HG02840 (cell line): Measurements from ENCODE around the gene FOXL3.

Source experiments
- ATAC-seq: cut with Tn5 transposase; IDR thresholded peaks from one replicate; pipeline ENCODE4 v1.9.1; 2021; ENCODE audit warnings: mild to moderate bottlenecking, moderate library complexity, moderate number of reproducible peaks; ENCODE audit not compliant: unreplicated experiment, low FRiP score

Gene FOXL3

DNA sequence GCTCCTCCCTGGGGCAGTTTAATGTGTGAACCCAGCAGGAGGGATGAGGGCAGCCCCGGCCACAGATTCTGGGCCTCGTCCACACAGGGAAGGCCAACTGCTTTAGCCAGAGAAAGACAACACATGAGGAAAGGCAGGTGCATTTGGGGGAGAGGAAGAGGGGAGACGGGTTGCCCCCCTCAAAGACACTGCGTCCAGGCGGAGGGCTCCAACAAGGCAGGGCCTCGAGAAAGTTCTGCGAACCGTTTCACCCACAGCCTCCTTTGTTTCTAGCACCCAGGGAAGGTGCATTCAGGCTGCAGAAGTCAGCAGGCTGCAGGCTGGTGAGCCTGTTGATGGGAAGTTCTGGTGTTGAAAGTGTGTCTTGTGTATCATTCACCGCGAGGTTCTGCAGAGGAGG lies 10.1 kb downstream of the FOXL3 start:
- no peak for ATAC-seq

DNA sequence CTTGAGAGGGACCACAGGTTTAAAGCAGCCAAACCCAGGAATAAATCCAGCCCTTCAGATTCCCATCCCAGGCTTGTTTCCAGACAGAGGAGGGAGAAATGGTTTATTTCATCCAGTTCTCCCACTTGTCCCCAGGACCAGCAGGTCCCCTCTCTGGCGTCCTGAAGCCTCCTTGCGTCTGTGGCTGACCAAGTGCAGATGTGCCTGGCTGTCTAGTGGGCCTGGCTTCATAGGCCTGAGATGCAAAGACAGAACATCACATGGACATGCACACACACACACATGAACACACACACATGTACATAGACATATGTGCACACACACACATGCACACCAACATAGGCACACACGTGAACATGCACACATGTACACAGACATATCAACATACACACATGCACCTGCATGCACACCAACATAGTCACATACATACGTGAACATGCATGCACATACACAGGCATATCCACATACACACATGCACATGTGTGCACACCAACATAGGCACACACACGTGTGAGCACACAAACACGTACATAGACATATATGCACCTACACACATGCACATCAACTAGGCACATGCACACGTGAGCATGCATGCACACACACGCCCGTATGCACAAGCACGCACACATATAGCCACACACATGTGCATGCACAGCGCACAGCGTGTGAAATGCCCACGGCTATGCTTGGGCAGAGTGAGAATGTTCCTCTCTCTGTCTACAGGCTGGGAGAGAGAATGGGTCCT lies 10.7 kb downstream of the FOXL3 start:
- no peak for ATAC-seq

DNA sequence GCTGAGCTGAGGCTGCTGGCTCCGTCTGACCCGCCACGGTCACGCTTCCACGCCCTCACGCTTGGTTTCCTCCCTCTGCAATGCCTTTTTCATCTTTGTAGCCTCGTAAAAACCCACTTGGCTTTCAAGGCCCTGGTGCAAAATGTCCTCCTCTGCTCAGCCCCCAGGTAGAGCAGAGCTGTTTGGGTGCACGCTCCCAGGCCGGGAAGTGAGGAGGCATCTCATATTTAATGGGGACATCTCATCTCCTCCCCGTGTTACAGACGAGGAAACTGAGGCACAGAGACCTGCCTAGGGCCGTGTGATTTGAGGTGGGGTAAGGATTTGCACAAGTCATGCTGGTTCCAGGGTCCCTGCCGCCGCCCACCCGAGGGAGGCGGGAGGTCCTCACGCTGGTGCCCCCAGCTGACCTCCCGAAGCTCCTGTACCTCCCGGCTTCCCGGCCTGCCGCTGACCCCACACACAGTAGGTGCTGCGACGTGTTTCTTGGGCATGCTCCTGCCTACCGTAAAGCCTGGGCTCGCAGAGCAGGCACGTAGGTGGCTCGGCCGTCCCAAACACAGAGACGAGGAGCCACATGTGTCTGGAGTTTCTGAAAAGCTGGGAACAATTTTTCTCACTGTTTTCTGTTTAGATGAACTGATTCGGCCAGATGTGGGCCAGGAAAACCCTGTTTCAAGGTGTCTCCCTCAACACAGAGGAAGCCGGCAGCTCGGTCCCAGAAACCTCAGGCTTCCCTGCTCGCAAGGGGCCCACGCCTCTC lies 11.5 kb downstream of the FOXL3 start:
- no peak for ATAC-seq

DNA sequence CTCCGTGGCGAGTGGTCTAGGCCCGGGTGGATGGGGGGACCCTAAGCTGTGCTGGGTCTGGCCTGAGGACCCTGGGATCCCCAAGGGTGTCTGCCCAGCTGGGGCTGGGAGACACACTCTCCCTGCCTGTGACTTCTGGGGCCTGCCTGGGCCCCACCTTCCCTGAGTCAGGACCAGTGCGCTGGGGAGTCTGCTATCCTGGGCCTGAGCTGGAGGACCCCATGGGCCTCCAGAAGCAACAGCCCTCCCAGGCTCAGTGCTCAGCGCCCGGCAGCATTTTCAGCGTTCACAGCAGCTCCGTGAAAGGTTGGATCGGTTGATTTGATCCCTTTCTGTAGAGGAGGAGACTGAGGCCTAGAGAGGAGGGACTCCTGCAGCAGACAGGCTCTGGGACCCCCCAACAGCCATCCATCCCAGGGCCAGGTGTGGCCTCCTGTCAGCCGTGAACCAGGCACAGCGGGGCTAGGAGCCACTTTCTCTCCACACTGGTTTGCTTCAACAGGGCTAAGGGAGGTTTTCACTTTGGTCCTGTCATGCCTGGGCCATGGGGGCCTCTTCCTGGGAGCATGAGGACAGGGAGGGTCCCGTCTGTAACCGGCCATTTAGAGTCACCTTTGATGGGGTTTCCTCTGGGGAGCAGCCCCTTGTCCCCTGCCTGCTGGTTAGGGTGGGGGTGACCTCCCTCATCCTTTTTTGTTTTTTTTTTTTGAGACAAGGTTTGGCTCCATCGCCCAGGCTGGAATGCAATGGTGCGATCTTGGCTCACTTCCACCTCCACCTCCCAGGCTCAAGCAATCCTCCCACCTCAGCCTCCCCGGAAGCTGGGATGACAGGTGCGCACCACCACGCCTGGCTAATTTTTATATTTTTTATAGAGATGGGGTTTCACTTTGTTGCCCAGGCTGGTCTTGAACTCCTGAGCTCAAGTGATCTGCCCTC lies 12.4 kb downstream of the FOXL3 start:
- ATAC-seq: no peak

DNA sequence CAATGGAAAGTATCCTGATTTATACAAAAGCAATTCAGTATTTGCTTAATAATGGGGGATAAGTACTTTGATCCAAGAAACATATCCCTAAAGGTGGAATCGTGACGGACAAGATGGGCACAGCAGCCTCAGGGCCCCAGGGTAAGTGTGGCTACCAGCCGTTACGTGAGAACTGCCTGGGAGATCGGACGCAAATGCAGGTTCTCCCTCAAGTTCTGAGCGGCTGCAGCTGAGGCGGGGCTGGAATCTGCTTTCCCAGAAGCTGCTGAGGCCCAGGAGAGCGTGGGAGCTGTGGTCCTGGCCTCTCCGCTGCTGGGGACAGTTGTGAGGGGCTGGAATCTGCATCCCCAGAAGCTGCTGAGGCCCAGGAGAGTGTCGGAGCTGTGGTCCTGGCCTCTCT lies 13.5 kb downstream of the FOXL3 start:
- no peak for ATAC-seq

DNA sequence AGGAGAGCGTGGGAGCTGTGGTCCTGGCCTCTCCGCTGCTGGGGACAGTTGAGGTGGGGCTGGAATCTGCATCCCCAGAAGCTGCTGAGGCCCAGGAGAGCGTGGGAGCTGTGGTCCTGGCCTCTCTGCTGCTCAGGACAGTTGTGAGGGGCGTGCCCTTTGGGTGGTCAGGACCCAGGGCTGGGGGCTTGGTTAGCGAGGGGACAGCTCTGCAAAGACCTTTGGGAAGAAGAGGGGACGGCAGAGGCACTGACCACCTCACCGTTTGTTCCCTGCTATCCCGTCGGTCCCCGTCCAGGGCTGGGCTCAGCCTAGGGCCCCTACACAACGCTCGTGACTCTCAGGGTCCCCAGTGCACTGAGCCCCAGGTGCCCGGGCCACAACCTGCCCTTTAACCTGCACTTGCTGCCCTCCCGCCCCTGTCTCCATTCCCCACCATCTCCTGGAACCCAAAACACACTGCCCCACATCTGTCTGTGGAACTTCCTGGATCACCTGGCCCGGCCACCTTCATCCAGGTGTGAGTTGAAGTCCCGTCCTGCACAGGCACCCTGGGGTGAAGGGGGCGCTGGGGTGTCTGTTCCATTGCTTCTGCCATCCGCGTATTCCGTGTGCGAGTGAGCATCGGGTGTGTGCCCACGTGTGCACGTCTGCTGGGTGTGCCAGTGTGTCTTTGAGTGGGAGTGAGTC lies 14.1 kb downstream of the FOXL3 start:
- ATAC-seq: no peak

DNA sequence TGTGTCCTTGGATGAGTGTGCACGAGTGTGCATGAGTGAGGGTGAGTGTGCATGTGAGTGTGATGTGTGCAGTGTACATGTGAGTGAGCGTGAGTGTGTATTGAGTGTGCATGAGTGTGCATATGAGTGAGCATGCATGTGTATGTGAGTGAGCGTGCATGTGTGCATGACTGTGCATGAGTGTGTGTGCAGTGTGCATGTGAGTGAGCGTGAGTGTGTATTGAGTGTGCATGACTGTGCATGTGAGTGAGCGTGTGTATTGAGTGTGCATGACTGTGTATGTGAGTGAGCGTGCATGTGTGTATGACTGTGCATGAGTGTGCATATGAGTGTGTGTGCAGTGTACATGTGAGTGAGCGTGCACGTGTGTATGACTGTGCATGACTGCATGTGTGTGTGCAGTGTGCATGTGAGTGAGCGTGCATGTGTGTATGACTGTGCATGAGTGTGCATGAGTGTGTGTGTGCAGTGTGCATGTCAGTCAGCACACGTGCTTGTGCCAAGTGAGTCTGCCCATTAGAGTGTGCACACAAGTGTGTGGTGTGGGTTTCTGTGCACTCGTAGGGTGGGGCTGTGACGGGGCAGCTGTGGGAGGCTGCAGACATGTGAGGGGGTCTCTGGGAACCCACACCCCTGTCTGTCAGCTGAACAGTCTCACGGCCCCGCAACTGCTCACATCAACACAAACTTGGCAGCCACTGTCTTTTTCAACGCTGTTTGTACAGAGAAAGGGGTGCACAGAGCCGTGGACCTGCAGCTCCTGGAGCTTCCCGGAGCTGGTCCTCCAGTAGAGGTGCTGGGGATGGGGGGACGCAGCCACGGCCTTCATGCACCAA lies 14.8 kb downstream of the FOXL3 start:
- no peak for ATAC-seq

DNA sequence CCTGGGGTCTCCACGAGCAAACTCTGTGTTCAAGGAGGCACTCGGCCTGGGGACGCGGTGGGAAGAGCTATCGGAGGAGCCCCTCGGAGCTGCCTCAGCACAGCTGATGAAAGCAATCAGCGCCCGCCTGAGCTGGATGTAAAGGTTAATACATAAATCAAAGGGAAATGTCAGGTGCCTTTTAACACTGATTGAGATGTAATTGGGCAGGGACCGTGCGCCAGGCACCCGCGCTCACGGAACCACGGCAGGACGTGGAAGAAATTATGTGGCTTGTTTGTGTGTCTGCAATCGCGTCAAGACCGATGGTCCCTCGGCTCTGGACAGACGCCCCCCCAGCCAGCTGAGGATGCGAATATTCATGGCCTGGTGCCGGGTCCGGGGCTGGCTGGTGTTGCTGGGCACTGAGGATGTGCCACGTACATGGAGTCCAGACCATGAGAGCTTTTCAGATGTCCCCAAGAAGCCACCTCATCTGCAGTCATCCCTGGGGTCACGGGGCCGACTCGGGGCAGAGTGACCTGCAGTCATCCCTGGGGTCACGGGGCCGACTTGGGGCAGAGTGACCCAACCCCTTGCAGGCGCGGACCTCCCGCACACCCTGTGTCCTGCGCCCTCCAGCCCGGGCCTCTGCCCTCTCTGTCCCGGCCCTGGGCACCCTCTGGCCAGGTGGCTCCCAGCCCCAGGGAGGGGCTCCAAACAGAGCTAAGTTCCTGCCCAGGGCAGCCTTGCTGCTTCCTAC lies 15.6 kb downstream of the FOXL3 start:
- ATAC-seq: no peak

DNA sequence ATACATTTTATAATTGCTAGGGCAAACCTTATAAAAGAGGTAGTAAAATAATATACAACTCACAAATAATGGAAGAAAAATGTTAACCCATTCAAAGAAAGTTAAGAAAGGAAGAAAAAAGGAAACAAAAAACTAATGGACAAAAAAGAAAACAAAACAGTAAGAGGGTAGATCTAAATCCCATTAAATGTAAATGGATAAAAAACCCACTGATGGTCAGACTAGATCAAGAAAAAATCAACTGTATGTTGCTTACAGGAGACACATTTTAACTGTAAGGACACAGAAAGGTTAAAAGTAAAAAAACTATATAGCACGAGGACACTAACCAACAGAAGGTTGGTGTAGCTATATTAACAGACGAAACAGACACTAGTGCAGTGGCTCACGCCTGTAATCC lies 18.0 kb downstream of the FOXL3 start:
- no peak for ATAC-seq

DNA sequence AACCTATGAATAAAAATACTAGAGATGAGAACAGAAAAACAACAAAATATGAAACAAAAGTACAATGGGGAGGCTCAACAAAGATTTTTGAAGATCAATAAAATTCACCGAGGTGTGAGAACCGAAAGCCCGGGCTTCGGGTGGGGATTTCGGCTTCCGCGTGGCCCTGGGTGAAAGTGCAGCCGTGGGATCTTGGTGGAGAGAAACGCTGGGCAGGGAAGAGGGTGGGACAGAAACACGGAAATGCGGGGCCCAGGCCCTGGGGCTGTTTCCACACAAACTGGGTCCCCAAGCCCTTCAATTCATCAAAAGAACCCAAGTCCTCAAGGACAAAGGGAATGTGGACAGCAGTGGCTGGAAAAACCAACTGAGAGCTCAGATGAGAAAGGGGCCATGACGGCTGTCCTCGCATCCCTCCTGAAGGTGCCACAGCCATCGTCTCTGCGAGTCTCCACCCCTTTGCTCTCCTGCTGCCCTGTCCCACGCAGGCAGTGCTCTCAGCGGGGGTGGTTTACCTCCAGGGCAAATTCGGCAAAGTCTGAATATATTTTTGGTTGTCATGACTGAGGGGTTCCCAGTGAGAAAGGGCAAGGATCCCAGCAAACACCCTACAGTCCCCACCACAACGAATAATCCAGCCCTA lies 19.7 kb downstream of the FOXL3 start:
- ATAC-seq: no peak

DNA sequence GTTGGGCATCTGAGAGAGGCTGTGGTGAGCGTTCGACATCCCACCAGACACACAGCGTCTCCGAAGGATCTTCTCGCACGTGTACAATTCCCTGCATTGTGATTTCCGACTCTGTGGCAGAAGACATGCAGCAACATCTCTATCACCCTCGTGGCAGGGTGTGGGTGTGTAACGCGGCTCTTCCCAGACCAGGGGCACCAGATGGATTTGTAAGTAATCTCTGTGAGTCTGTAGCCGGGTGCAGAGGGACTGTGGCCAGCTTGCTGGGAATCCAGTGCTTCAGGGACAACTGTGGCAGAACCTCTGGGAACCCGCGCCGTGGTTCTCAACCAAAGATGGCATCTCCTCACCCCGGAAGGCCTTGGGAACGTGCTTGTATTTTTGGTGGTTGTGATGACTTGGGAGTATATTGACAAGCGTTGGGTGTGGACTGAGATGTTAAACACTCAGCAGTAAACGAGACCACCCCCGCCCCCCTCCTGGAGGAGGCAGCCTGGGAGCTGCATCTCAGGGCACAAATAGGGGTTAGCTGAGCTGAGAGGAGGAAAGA lies 21.2 kb downstream of the FOXL3 start:
- ATAC-seq: no peak

DNA sequence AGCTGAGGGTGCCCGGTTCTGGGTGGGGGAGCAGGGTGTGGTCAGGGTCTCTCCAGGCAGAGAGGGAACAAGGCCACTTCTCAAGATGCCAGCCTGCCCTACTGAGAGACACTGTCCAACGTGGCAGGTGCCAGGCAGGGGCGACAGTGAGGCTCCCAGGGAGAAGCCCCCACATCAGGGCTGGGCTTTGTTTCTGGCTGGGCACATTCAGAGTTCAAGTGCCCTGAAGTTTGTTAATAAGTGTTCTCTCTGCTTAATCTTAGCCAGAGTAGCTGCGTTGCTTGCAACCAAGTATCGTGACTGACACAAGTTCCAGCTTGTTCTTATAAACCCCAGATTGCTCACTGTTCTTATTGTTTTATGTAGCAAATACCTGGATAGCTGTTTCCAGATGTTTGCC lies 21.8 kb downstream of the FOXL3 start:
- no peak for ATAC-seq

DNA sequence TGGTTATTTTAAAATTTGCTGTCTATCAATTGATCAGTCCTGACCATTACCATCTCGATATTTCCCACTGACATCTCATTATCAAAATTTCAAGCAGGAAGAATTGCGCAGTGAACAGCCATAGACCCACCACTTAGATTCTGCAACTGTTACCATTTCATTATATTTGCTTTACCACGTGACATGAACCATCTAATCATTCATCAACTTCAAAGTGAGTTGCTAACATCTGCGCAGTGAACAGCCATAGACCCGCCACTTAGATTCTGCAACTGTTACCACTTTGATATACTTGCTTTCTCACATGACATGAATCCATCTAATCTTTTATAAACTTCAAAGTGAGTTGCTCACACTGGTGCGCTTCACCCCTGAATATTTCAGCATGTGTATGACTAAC lies 22.5 kb downstream of the FOXL3 start:
- no peak for ATAC-seq

DNA sequence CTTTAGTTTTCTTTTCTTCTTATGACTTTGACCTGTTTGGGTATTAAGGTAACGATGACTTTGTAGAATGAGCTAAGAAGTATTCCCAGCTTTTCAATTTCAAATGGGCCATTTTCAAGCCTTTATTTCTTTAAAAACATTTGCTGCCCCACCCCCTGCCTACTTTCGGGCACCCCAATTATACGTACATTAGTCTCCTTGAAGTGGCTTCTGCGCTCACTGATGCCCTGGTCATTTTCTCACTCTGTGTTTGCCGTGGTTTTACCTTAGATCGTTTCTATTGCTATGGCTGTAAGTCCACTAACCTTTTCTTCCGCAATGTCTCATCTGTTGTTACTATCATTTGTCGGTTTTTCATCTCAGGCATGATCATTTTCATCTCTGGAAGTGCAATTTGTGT lies 24.9 kb downstream of the FOXL3 start:
- ATAC-seq: no peak

DNA sequence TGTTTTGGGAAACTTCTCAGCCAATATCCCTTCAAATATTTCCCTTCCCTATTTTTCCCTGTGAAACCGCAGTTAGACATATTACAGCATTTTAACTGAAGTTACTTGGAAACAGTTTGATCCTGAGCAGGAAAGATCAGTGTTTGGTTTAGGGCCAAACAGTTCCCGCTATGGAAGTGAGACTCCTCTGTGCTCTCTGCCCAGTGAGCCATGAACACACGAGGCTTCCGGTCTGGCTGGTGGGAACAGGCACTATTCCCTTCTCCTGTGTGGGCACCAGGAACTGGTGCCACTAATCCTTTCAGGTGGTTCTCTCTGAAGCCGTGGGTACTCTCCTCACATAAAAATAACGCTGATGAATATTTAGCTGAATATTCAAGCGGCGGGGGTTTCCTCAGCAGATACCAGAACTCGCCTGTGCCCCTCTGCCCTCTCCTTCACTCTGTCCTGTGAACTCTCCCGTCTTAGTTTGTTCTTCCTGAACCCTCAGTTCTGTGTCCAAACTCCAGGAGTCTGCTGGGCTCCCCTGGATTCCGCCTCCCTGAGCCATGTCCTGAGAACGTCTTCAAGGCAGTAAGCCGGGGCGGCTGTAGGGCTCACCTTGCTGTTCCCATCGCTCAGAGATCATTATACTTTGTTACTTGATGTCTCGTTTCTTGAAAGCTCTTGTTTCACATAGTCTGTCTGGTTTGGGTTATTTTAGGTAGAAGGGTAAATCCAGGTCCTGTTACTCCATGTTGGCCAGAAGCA lies 25.7 kb downstream of the FOXL3 start:
- no peak for ATAC-seq

DNA sequence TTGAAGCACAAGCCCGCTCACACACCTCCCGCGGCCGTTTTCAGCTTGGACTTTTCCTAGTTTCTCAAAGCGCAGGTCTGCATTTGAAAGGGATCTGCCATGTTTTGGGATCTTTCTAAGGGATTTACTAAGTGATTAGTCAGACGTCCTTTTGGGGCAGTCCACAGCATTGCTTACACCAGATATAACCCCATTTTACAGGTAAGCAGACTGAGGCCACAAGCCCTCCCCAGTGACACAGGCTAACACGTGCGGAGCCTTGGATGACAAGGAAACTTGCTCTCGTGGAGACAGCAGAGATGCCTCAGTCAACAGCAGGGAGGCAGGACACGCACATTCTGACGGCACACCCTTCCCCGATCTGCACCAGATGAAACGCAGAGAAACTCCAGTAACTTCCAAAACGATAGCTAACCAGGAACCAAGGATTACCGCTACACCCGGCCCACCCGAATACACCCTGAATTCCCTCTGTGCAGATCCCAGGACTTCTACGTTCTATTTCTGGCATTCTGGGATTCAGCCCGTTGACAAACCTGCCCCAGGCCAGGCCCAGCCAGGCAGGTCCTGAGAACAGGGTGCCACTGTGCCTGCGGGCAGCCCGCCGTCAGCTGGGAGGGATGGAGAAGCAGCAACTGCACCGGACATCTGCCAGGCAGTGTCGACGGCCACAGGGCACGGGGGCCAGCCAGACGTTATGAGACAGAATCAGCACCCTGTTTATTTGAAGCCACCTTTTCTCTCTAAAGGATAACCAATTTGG lies 27.9 kb downstream of the FOXL3 start:
- ATAC-seq: no peak

DNA sequence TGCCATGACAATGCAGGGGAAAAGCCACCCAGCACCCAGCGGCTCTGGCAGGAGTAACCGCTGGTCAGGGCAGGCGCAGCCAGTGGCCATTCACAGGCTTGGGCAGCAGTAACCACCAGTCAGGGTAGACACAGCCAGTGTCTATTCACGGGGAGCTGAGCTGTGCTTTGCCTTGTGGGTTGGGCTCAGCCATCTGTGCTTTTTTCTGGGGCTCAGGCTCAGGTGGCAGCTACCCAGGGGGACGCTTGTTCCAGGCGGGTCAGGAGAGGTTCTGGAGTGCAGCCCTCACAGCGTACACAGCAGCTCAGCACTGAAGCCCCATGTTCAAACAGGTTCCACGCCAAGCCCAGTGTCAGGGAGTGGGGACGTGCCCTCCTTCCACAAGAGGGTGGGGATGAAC lies 28.5 kb downstream of the FOXL3 start:
- no peak for ATAC-seq
